ENCODE measurements around the gene CMTM8. TPM values are rescaled to one million over a fixed set of nuclear protein-coding genes. Genes with fewer than 3 reads are reported as not detected.

The CMTM8 gene, protein sequence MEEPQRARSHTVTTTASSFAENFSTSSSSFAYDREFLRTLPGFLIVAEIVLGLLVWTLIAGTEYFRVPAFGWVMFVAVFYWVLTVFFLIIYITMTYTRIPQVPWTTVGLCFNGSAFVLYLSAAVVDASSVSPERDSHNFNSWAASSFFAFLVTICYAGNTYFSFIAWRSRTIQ
- total RNA-seq (2021; fragmentation: NEBNext Ultra II Directional; extraction: Animal tissue kit (Norgen Biotek cat#: 25700)), result 10.5 and 11.7 TPM in 2 replicates
- 19.5 and 22.4 TPM in 2 replicates for polyA plus RNA-seq (2011; rRNA removed)
- polyA plus RNA-seq (2011; cell fraction: cytosol; rRNA removed), result 15.5 TPM
- polyA plus RNA-seq (2011; cell fraction: nucleus; rRNA removed), result 13.2 TPM
- polyA plus RNA-seq (2012, experiment 1 of 2), result 6.1 to 11.3 TPM (median 9.6 TPM) in 4 replicates
- polyA plus RNA-seq (2012, experiment 2 of 2), result 9.6 TPM
- polyA plus RNA-seq (2013, experiment 1 of 2), result 14.0 TPM
- polyA plus RNA-seq (2013, experiment 2 of 2), result 17.1 TPM
- 6.5 and 8.3 TPM in 2 replicates for polyA minus RNA-seq (2011; rRNA and poly(A)+ RNA removed)
- 11.2 TPM for polyA minus RNA-seq (2011; cell fraction: cytosol; rRNA and poly(A)+ RNA removed)
- 12.4 TPM for polyA minus RNA-seq (2011; cell fraction: nucleus; rRNA and poly(A)+ RNA removed)
- long read RNA-seq, experiment 1, transcript CMTM8-201 (4 exons, 1,174 nt), result major isoform, 17 of 23 reads
- long read RNA-seq, experiment 1, partial matches to known transcripts, result 2 of 23 reads
- long read RNA-seq, experiment 1, other reads (novel, unspliced or antisense), result 3 of 23 reads
- long read RNA-seq, experiment 2, partial matches to known transcripts, result 2 of 2 reads
- long read RNA-seq, experiment 2, other reads (novel, unspliced or antisense), result 0 of 2 reads

DNA sequence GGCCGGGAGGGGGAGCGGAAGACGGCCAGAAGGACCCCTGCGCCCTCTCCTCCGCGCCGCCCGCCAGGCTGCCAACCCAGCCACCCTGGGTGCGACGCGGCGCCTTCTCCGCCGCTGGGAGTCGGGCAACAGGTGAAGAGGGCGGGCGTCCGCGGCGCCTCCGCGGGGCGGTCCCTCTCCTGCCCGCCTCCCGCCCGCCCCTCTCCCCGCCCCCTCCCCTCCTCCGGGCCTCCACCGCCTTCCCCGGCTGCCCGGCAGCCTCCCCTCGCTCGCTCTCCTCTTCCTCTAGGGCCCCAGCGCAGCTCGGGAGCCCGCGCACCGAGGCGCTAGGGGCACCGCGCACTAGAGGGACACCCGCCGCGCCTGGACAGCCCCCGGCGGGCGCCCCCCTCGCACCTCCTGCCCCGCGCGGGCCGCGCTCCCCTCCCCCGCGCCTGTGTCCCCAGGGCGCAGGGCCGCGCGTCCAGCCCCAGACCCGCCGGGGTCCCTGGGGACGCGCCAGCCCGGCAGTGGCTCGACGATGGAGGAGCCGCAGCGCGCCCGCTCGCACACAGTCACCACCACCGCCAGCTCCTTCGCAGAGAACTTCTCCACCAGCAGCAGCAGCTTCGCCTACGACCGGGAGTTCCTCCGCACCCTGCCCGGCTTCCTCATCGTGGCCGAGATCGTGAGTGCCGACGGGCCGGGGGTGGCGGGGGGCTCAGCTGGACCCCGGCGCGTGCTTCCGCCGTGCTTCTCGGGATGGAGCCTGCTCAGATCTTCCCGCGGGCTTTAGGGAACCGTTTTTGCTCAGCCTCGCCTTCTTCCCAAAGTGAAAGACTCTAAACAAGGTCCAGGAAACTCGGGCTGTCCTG is at the start of gene CMTM8:
Gene CMTM8 (plus strand): TSS at position 228 of the 854 bp plus-strand sequence. CDS start 293 bp downstream, at position 521.
- no peak within 1 kb of the TSS for H3K4ac ChIP-seq (replicated peaks; ENCODE audit: insufficient read length, low read depth, low read length)
- H3K23ac ChIP-seq (ENCODE audit: insufficient read length), result no peak within 1 kb of the TSS
- no peak within 1 kb of the TSS for H2AK5ac ChIP-seq (ENCODE audit: low read depth, low read length)
- H3K9me3 ChIP-seq (ENCODE audit: insufficient read depth in 2 of 2, low read depth in 1 of 2, low read length in 1 of 2), result peaks cover 4 to 6% of the 10 kb centered on the region in 2 experiments; a peak in 2 of 4 replicates
- H4K91ac ChIP-seq (replicated peaks; ENCODE audit: insufficient read length, low read length), result no peak within 1 kb of the TSS
- no peak within 1 kb of the TSS for H3K14ac ChIP-seq (ENCODE audit: insufficient read length)
- WGBS, 2 experiments (ENCODE audit: extremely low coverage in 1 of 2, insufficient coverage in 1 of 2, insufficient read length in 1 of 2, insufficient replicate concordance in 2 of 2, low coverage in 1 of 2, low lambda C conversion rate in 2 of 2, missing lambda C conversion rate in 1 of 2), result 3% methylated on average over 36 of the region's 96 CpGs; no CpG with 5 or more reads in 1 of the 2 experiments
- H2BK12ac ChIP-seq (ENCODE audit: low read depth, low read length), result no peak within 1 kb of the TSS; the same call in 1 of the 2 replicates
- H3K56ac ChIP-seq (replicated peaks; ENCODE audit: insufficient read length, low read depth, low read length), result no peak within 1 kb of the TSS
- FAIRE-seq (no peak), DNase-seq (ENCODE audit: low read depth in 1 of 2, low spot score in 2 of 2) (peak in 1 of 2 experiments; percentile 77)
- ChIA-PET POLR2A (ENCODE audit: partially characterized antibody) (interaction anchor here (0.7 to 1.6 kb wide), 4 partner anchors 22 to 94 kb away, joined by 3 to 4 read pairs (median 4); no protein-coding TSS in a partner anchor), CTCF (ENCODE audit: partially characterized antibody) (interaction anchor here (1.0 to 4.3 kb wide), 15 partner anchors 8 to 136 kb away, joined by 3 to 40 read pairs (median 6); no protein-coding TSS in a partner anchor)
- H3K36me3 ChIP-seq (ENCODE audit: control insufficient read depth in 2 of 4, insufficient read depth in 4 of 4, low read length in 3 of 4), result no peaks in the 10 kb centered on the region; a peak in 1 of 8 replicates
- peak within 1 kb of the TSS; percentile 54 to 72 (median 64) for H3K4me3 ChIP-seq (ENCODE audit: extremely low read depth in 1 of 4, insufficient read depth in 2 of 4, low read depth in 3 of 4, low read length in 4 of 4)
- no peak within 1 kb of the TSS for H2BK20ac ChIP-seq (ENCODE audit: low read length)
- H4K20me1 ChIP-seq (replicated peaks in 1 of 2; ENCODE audit: control insufficient read depth in 1 of 2, insufficient read depth in 2 of 2, low read length in 2 of 2), result peaks cover 0 to 2% of the 10 kb centered on the region in 2 experiments
- H3K23me2 ChIP-seq (ENCODE audit: low read depth, low read length), result peaks cover 16% of the 10 kb centered on the region; the same call in 1 of the 2 replicates
- peak within 1 kb of the TSS; percentile 94 for H4K8ac ChIP-seq (ENCODE audit: extremely low read depth, insufficient read depth, low read length)
- no peak within 1 kb of the TSS for H3K27ac ChIP-seq (ENCODE audit: low read depth, low read length)
- peaks cover 2 to 31% (median 19%) of the 10 kb centered on the region in 4 experiments for H3K27me3 ChIP-seq (replicated peaks in 1 of 4; ENCODE audit: control insufficient read depth in 3 of 4, extremely low read depth in 1 of 4, insufficient read depth in 3 of 4, low read length in 3 of 4)
- H3K9ac ChIP-seq (replicated peaks in 1 of 4; ENCODE audit: extremely low read depth in 1 of 4, low read depth in 3 of 4, low read length in 3 of 4), result peak within 1 kb of the TSS in 3 of 4 experiments; percentile 5 to 43 (median 11); a peak in 2 of 7 replicates
- H3K79me2 ChIP-seq (ENCODE audit: control insufficient read depth in 1 of 2, insufficient read depth in 2 of 2, low read length in 2 of 2), result peaks cover 0 to 12% of the 10 kb centered on the region in 2 experiments; a peak in 1 of 4 replicates
- H2BK120ac ChIP-seq (replicated peaks; ENCODE audit: low read depth, low read length), result no peak within 1 kb of the TSS
- H2BK15ac ChIP-seq (ENCODE audit: low read length), result no peak within 1 kb of the TSS
- peak within 1 kb of the TSS; percentile 54 for H3K18ac ChIP-seq (ENCODE audit: extremely low read depth, low read length)
- H3K4me2 ChIP-seq (ENCODE audit: insufficient read depth in 1 of 2, low read depth in 2 of 2, low read length in 2 of 2), result peak within 1 kb of the TSS; percentile 93 to 94
- H2AFZ ChIP-seq (ENCODE audit: low read length), result peak within 1 kb of the TSS; percentile 88
- no peaks in the 10 kb centered on the region; the same call in 1 of the 2 replicates for H3K79me1 ChIP-seq (ENCODE audit: low read depth, low read length)
- no peak within 1 kb of the TSS for H4K5ac ChIP-seq (ENCODE audit: insufficient read length, low read depth, low read length)
- no peak within 1 kb of the TSS; the same call in 1 of the 2 replicates for H2BK5ac ChIP-seq (ENCODE audit: low read depth, low read length)
- peaks cover 0 to 8% (median 4%) of the 10 kb centered on the region in 4 experiments; a peak in 5 of 7 replicates for H3K4me1 ChIP-seq (replicated peaks in 1 of 4; ENCODE audit: control insufficient read depth in 3 of 4, insufficient read depth in 4 of 4, low read length in 3 of 4)
- TF ChIP-seq BCL11A (IDR thresholded peaks at IDR 0.05; ENCODE audit: low read depth in 2 of 2, low read length in 2 of 2) (no peak), SRF (IDR thresholded peaks at IDR 0.05; ENCODE audit: low read depth, low read length) (no peak), SIX5 (IDR thresholded peaks at IDR 0.05; ENCODE audit: low read depth, low read length) (no peak), RFX5 (IDR thresholded peaks at IDR 0.05; ENCODE audit: borderline replicate concordance, low read depth, low read length) (no peak), BRCA1 (IDR thresholded peaks at IDR 0.05; ENCODE audit: low read depth, low read length) (no peak), SUZ12 (IDR thresholded peaks at IDR 0.05; ENCODE audit: low read length) (no peak; the same call in 1 of the 2 replicates), HDAC6 (IDR thresholded peaks at IDR 0.05; ENCODE audit: low read depth, low read length) (no peak), SP4 (IDR thresholded peaks at IDR 0.05; ENCODE audit: low read length) (no peak)
